ENCODE results near the gene TMEM154.

DNA sequence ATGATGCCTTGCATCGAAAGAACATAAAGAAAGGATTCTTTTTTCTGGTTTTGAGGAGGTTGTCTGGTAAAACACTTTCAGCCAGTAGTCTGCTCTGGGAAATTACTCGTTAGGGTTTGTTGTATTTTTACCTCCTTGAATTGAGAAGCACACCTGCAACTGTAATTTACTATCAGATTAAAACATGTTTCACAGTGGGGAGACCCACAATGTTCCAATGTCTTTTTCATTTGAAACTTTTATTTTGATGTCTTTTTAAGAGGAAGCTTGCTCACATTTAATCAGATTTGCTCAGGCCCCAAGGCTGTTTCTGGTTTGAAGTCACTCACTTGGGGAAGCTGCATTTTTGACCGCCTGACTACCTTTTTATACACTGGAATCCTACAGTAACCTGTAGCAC lies 12.0 kb downstream of the TMEM154 start:
- TF ChIP-seq, protein P1, sequence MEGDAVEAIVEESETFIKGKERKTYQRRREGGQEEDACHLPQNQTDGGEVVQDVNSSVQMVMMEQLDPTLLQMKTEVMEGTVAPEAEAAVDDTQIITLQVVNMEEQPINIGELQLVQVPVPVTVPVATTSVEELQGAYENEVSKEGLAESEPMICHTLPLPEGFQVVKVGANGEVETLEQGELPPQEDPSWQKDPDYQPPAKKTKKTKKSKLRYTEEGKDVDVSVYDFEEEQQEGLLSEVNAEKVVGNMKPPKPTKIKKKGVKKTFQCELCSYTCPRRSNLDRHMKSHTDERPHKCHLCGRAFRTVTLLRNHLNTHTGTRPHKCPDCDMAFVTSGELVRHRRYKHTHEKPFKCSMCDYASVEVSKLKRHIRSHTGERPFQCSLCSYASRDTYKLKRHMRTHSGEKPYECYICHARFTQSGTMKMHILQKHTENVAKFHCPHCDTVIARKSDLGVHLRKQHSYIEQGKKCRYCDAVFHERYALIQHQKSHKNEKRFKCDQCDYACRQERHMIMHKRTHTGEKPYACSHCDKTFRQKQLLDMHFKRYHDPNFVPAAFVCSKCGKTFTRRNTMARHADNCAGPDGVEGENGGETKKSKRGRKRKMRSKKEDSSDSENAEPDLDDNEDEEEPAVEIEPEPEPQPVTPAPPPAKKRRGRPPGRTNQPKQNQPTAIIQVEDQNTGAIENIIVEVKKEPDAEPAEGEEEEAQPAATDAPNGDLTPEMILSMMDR (IDR thresholded peaks at IDR 0.05; ENCODE audit: low read depth, low read length) = no peak
- no peak for TF ChIP-seq EZH2phosphoT487 (IDR thresholded peaks at IDR 0.05; ENCODE audit: low read depth)
